Ascending aorta (tissue), 2 donors: ENCODE measurements around the gene SCN10A. TPM values are rescaled to one million over a fixed set of nuclear protein-coding genes. Genes with fewer than 3 reads are reported as not detected.

Source experiments
- DNase-seq, 2 donors: peaks; one replicate each; pipeline ENCODE4 v3.0.0-alpha.2; 2019; ENCODE audit warnings: low spot score in 2 of 2
- H3K27ac ChIP-seq, 2 donors: fragments of 200-600 bp; sonication (generic); one replicate each; pipeline ENCODE4 v1.5.1; 2016 to 2017; ENCODE audit warnings: mild to moderate bottlenecking in 1 of 2
- H3K27me3 ChIP-seq: fragments of 200-600 bp; sonication (generic); one replicate; pipeline ENCODE4 v1.5.1; 2017
- H3K36me3 ChIP-seq, 2 donors: fragments of 200-600 bp; sonication (generic); one replicate each; pipeline ENCODE4 v1.5.1; 2016
- H3K4me1 ChIP-seq, 2 donors: fragments of 200-600 bp; sonication (generic); one replicate each; pipeline ENCODE4 v1.5.1; 2016 to 2017; ENCODE audit warnings: mild to moderate bottlenecking in 1 of 2
- H3K4me3 ChIP-seq, 2 donors: fragments of 200-600 bp; sonication (generic); one replicate each; pipeline ENCODE4 v1.5.1; 2016 to 2017; ENCODE audit warnings: mild to moderate bottlenecking in 1 of 2
- H3K9me3 ChIP-seq, 2 donors: fragments of 200-600 bp; sonication (generic); one replicate each; pipeline ENCODE4 v1.5.1; 2016
- CTCF ChIP-seq, 3 experiments: fragments of 200-600 bp in 2 of 3; fragments of 450-650 bp in 1 of 3; sonication (generic) in 2 of 3; IDR thresholded peaks; one replicate each; pipeline ENCODE4 v1.5.1; 2016 to 2019; ENCODE audit warnings: antibody characterized with exemption in 3 of 3, mild to moderate bottlenecking in 1 of 3, moderate library complexity in 1 of 3
- intact Hi-C: fragments of 100-400 bp; cut with DNase I; formaldehyde crosslinking; loops from one replicate; pipeline ENCODE4 v1.15.1; 2023
- total RNA-seq: library from RNA; depleted of rRNA; stranded (reverse); fragments of >200 nt; gene quantifications from one replicate; pipeline ENCODE4 v1.1.0, GENCODE V29; 2016

The SCN10A gene
- total RNA-seq, 1 donor from 2014 or later, result not detected

GRCh38 chr3:38837358-38837757, 21.3 kb upstream of the SCN10A start:
- Histone ChIP-seq H3K27ac (no peak overlapping the region), H3K27me3 (no peaks in the 10 kb centered on the region), H3K4me1 (peaks cover 10% of the 10 kb centered on the region in 2 donors), H3K4me3 (no peak overlapping the region), H3K36me3 (no peaks in the 10 kb centered on the region), H3K9me3 (no peaks in the 10 kb centered on the region)
- no peak for DNase-seq
- intact Hi-C loops, result no loop called here
- TF ChIP-seq CTCF (IDR thresholded peaks at IDR 0.05), result no peak

- no peak for DNase-seq
- Histone ChIP-seq H3K4me1 (peaks cover 10% of the 10 kb centered on the region in 2 donors), H3K36me3 (no peaks in the 10 kb centered on the region), H3K9me3 (no peaks in the 10 kb centered on the region), H3K4me3 (no peak overlapping the region), H3K27me3 (no peaks in the 10 kb centered on the region), H3K27ac (no peak overlapping the region)
- intact Hi-C loops, result no loop called here
- no peak for TF ChIP-seq CTCF (IDR thresholded peaks at IDR 0.05)
Measured at GRCh38 chr3:38836561-38836960, 20.5 kb upstream of the SCN10A start.

- Histone ChIP-seq H3K27me3 (no peaks in the 10 kb centered on the region), H3K9me3 (no peaks in the 10 kb centered on the region), H3K4me3 (no peak overlapping the region), H3K27ac (no peak overlapping the region), H3K36me3 (no peaks in the 10 kb centered on the region), H3K4me1 (peaks cover 10% of the 10 kb centered on the region in 2 donors)
- no peak for DNase-seq
- no peak for TF ChIP-seq CTCF (IDR thresholded peaks at IDR 0.05)
- intact Hi-C loops, result no loop called here
Measured at GRCh38 chr3:38835939-38836338, 19.9 kb upstream of the SCN10A start.

- TF ChIP-seq CTCF (IDR thresholded peaks at IDR 0.05), result no peak
- H3K36me3 ChIP-seq, result no peaks in the 10 kb centered on the region
- no peak overlapping the region for H3K4me3 ChIP-seq
- H3K9me3 ChIP-seq, result no peaks in the 10 kb centered on the region
- H3K27ac ChIP-seq, result peak overlapping the region; percentile 28 to 31
- H3K27me3 ChIP-seq, result no peaks in the 10 kb centered on the region
- DNase-seq, result no peak
- intact Hi-C loops, result loop anchor here (5.0 kb wide), 1 partner anchor 112 kb away; no protein-coding TSS in a partner anchor
- H3K4me1 ChIP-seq, result peaks cover 10% of the 10 kb centered on the region in 2 donors
Measured at GRCh38 chr3:38834717-38835116, 18.7 kb upstream of the SCN10A start.

- Histone ChIP-seq H3K9me3 (no peaks in the 10 kb centered on the region), H3K36me3 (no peaks in the 10 kb centered on the region), H3K27ac (peak overlapping the region; percentile 28 to 31), H3K4me1 (peaks cover 10 to 16% of the 10 kb centered on the region in 2 donors), H3K4me3 (no peak overlapping the region), H3K27me3 (no peaks in the 10 kb centered on the region)
- intact Hi-C loops, result loop anchor here (5.0 kb wide), 1 partner anchor 112 kb away; no protein-coding TSS in a partner anchor
- no peak for TF ChIP-seq CTCF (IDR thresholded peaks at IDR 0.05)
- peak in 1 of 2 donors; percentile 78 for DNase-seq
Measured at GRCh38 chr3:38834110-38834509, 18.1 kb upstream of the SCN10A start.

GRCh38 chr3:38829404-38829803, 13.4 kb upstream of the SCN10A start:
- no peak for TF ChIP-seq CTCF (IDR thresholded peaks at IDR 0.05)
- H3K4me1 ChIP-seq, result peaks cover 4 to 14% of the 10 kb centered on the region in 2 donors
- no peaks in the 10 kb centered on the region for H3K36me3 ChIP-seq
- no peak overlapping the region for H3K4me3 ChIP-seq
- peak; percentile 23 to 72 for DNase-seq
- peak overlapping the region; percentile 57 to 62 for H3K27ac ChIP-seq
- intact Hi-C loops, result no loop called here
- no peaks in the 10 kb centered on the region for H3K9me3 ChIP-seq
- H3K27me3 ChIP-seq, result no peaks in the 10 kb centered on the region
